ENCODE measurements around the gene FBXW4. TPM values are rescaled to one million over a fixed set of nuclear protein-coding genes. Genes with fewer than 3 reads are reported as not detected.

The FBXW4 gene
- total and polyA plus RNA-seq, 2 donors (not counting 1 experiment from before 2014, with no cell fraction given): 32.7 to 60.8 TPM

- no peak overlapping the region for H3K4me3 ChIP-seq (replicated peaks in 1 of 4; ENCODE audit: control extremely low read depth in 1 of 4, insufficient read depth in 1 of 4, low read depth in 3 of 4, low read length in 4 of 4)
- H3K9ac ChIP-seq (ENCODE audit: insufficient read depth, low read length): no peak overlapping the region
- H3K79me2 ChIP-seq (ENCODE audit: control insufficient read depth, insufficient read depth, low read length): no peaks in the 10 kb centered on the region
- no peaks in the 10 kb centered on the region for H4K20me1 ChIP-seq (ENCODE audit: control insufficient read depth, extremely low read depth, insufficient read depth, low read length)
- H3K4me2 ChIP-seq (ENCODE audit: extremely low read depth, insufficient read depth, low read length): no peak overlapping the region
- no peaks in the 10 kb centered on the region for H3K9me3 ChIP-seq (ENCODE audit: control insufficient read depth, insufficient read depth, low read depth, low read length)
- TF ChIP-seq EZH2 (IDR thresholded peaks at IDR 0.05; ENCODE audit: low read length, missing control alignments) (no peak), CTCF (conservative IDR thresholded peaks at IDR 0.05 in 1 of 2, IDR thresholded peaks at IDR 0.05 in 1 of 2; ENCODE audit: low read depth in 1 of 2, low read length in 2 of 2) (no peak)
- no peaks in the 10 kb centered on the region for H3K4me1 ChIP-seq (ENCODE audit: control insufficient read depth, extremely low read depth, insufficient read depth, low read length)
- H3K27me3 ChIP-seq (ENCODE audit: control insufficient read depth, insufficient read depth, low read length): no peaks in the 10 kb centered on the region
- no peaks in the 10 kb centered on the region for H3K36me3 ChIP-seq (ENCODE audit: control insufficient read depth, insufficient read depth, low read length)
- no peak for DNase-seq (ENCODE audit: low read depth in 2 of 2)
- no peak overlapping the region for H3K27ac ChIP-seq (ENCODE audit: insufficient read depth, low read length)
- no peak overlapping the region for H2AFZ ChIP-seq (ENCODE audit: low read length)
Measured at GRCh38 chr10:101656890-101657289, 38.1 kb downstream of the FBXW4 start.

DNA sequence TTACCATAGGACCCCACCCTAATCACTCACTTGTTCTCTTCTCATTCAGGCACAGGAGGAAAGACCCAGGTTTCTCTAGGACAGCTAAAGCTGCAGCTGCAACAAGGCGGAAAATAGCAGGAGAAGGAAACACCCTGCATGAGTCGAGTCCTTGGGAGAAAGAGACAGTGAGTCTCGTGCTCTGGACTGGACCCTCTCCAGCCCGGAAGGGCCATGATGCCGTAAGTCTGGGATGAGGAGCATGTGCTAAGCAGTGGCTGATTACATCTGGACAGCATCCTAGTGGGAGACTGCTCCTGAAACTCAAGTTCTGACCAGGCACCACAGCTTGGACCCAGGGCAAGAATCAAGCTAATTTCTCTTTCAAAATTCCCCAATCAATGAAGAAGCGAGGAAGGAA lies 39.4 kb downstream of the FBXW4 start:
- DNase-seq (ENCODE audit: low read depth in 2 of 2): peak; percentile 9 to 24
- H2AFZ ChIP-seq (ENCODE audit: low read length): no peak overlapping the region
- no peaks in the 10 kb centered on the region for H3K4me1 ChIP-seq (ENCODE audit: control insufficient read depth, extremely low read depth, insufficient read depth, low read length)
- no peaks in the 10 kb centered on the region for H3K79me2 ChIP-seq (ENCODE audit: control insufficient read depth, insufficient read depth, low read length)
- H3K4me3 ChIP-seq (replicated peaks in 1 of 4; ENCODE audit: control extremely low read depth in 1 of 4, insufficient read depth in 1 of 4, low read depth in 3 of 4, low read length in 4 of 4): no peak overlapping the region
- no peaks in the 10 kb centered on the region for H3K27me3 ChIP-seq (ENCODE audit: control insufficient read depth, insufficient read depth, low read length)
- H3K27ac ChIP-seq (ENCODE audit: insufficient read depth, low read length): no peak overlapping the region
- no peak overlapping the region for H3K9ac ChIP-seq (ENCODE audit: insufficient read depth, low read length)
- no peaks in the 10 kb centered on the region for H4K20me1 ChIP-seq (ENCODE audit: control insufficient read depth, extremely low read depth, insufficient read depth, low read length)
- no peaks in the 10 kb centered on the region for H3K9me3 ChIP-seq (ENCODE audit: control insufficient read depth, insufficient read depth, low read depth, low read length)
- TF ChIP-seq EZH2 (IDR thresholded peaks at IDR 0.05; ENCODE audit: low read length, missing control alignments) (no peak), CTCF (conservative IDR thresholded peaks at IDR 0.05 in 1 of 2, IDR thresholded peaks at IDR 0.05 in 1 of 2; ENCODE audit: low read depth in 1 of 2, low read length in 2 of 2) (no peak)
- no peaks in the 10 kb centered on the region for H3K36me3 ChIP-seq (ENCODE audit: control insufficient read depth, insufficient read depth, low read length)
- H3K4me2 ChIP-seq (ENCODE audit: extremely low read depth, insufficient read depth, low read length): no peak overlapping the region

- Histone ChIP-seq H3K79me2 (ENCODE audit: control insufficient read depth, insufficient read depth, low read length) (no peaks in the 10 kb centered on the region), H3K9ac (ENCODE audit: insufficient read depth, low read length) (no peak overlapping the region), H3K4me1 (ENCODE audit: control insufficient read depth, extremely low read depth, insufficient read depth, low read length) (no peaks in the 10 kb centered on the region), H2AFZ (ENCODE audit: low read length) (no peak overlapping the region), H3K27me3 (ENCODE audit: control insufficient read depth, insufficient read depth, low read length) (no peaks in the 10 kb centered on the region), H3K36me3 (ENCODE audit: control insufficient read depth, insufficient read depth, low read length) (no peaks in the 10 kb centered on the region), H3K4me2 (ENCODE audit: extremely low read depth, insufficient read depth, low read length) (no peak overlapping the region), H3K27ac (ENCODE audit: insufficient read depth, low read length) (no peak overlapping the region), H3K9me3 (ENCODE audit: control insufficient read depth, insufficient read depth, low read depth, low read length) (no peaks in the 10 kb centered on the region), H3K4me3 (replicated peaks in 1 of 4; ENCODE audit: control extremely low read depth in 1 of 4, insufficient read depth in 1 of 4, low read depth in 3 of 4, low read length in 4 of 4) (no peak overlapping the region), H4K20me1 (ENCODE audit: control insufficient read depth, extremely low read depth, insufficient read depth, low read length) (no peaks in the 10 kb centered on the region)
- DNase-seq (ENCODE audit: low read depth in 2 of 2): no peak
- TF ChIP-seq CTCF (conservative IDR thresholded peaks at IDR 0.05 in 1 of 2, IDR thresholded peaks at IDR 0.05 in 1 of 2; ENCODE audit: low read depth in 1 of 2, low read length in 2 of 2) (no peak), EZH2 (IDR thresholded peaks at IDR 0.05; ENCODE audit: low read length, missing control alignments) (no peak)
Measured at GRCh38 chr10:101653536-101653935, 41.4 kb downstream of the FBXW4 start.
